Measurements from ENCODE around the gene NLRC5. TPM values are rescaled to one million over a fixed set of nuclear protein-coding genes. Genes with fewer than 3 reads are reported as not detected.

Gene NLRC5
- total RNA-seq, 3 donors from 2014 or later (not counting 1 experiment from before 2014, with no cell fraction given): 320 to 563 (median 535) TPM

DNA sequence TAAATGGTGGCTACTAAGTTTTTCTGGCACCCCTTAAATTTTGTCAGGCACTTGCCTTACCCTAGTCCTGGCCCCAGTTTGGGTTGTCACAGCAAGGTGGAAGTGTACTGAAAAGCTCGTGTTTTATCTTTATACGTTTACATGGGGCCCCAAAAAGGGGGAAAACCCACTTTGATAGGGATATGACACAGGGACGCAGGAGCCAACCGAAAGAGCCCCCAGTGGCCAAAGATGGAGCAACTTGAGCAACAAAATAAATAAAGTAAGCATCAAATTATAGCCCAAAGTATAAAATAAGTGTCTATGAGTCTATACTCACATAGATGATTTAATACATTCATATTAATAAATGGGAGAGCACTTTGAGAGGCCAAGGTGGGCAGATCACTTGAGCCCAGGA, 32.6 kb upstream of the NLRC5 start:
- Histone ChIP-seq H3K9me3 (ENCODE audit: control insufficient read depth, insufficient read depth, low read length) (no peaks in the 10 kb centered on the region), H3K36me3 (ENCODE audit: control insufficient read depth, insufficient read depth, low read length) (no peaks in the 10 kb centered on the region), H3K4me3 (ENCODE audit: low read length) (no peak overlapping the region), H3K27ac (ENCODE audit: low read length) (no peak overlapping the region), H3K4me1 (ENCODE audit: control insufficient read depth, insufficient read depth, low read length) (no peaks in the 10 kb centered on the region), H3K27me3 (ENCODE audit: control insufficient read depth, insufficient read depth, low read length) (no peaks in the 10 kb centered on the region)
- no peak overlapping the region for H3K27ac Mint-ChIP-seq
- ATAC-seq (no peak), DNase-seq (no peak)
- TF ChIP-seq, protein P1, sequence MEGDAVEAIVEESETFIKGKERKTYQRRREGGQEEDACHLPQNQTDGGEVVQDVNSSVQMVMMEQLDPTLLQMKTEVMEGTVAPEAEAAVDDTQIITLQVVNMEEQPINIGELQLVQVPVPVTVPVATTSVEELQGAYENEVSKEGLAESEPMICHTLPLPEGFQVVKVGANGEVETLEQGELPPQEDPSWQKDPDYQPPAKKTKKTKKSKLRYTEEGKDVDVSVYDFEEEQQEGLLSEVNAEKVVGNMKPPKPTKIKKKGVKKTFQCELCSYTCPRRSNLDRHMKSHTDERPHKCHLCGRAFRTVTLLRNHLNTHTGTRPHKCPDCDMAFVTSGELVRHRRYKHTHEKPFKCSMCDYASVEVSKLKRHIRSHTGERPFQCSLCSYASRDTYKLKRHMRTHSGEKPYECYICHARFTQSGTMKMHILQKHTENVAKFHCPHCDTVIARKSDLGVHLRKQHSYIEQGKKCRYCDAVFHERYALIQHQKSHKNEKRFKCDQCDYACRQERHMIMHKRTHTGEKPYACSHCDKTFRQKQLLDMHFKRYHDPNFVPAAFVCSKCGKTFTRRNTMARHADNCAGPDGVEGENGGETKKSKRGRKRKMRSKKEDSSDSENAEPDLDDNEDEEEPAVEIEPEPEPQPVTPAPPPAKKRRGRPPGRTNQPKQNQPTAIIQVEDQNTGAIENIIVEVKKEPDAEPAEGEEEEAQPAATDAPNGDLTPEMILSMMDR (IDR thresholded peaks at IDR 0.05): no peak
- intact Hi-C loops (cut with micrococcal nuclease): no loop called here
- H3K4me3 Mint-ChIP-seq: no peak overlapping the region
- H3K27me3 Mint-ChIP-seq (ENCODE audit: low read depth in 2 of 2): no peaks in the 10 kb centered on the region
- no peaks in the 10 kb centered on the region for H3K9me3 Mint-ChIP-seq
- H3K4me1 Mint-ChIP-seq: no peaks in the 10 kb centered on the region
- 33% methylated on average over 2 of the region's 4 CpGs for WGBS (ENCODE audit: insufficient coverage)
- H3K36me3 Mint-ChIP-seq: no peaks in the 10 kb centered on the region

DNA sequence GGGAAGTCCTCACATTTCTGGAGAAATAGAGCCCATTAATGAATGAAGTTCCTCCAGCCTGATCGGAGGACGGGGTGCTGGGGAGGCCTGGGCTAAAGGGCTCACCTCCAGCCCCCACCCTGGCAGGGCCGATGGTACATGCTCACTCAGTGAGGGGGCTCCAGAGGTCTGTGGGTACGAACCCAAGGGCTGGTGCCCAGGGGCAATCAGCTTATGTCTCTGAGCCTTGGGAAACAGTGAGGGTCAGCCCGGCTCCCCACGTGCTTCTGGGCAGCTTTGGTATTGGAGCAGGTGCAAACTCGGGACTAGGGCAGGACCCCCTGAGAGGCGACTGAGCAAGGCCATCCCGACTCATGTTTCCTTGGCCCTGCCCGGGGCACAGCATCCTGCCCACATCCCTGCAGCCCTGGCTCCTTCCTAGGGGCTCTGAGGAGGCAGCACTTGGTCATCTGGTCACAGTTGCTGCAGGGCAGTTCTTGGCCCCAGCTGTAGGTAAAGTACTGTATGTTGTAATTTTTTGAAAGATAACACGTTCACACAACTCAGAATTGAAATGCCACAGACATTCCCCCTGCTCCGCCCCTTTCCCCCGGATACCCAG, 28.6 kb upstream of the NLRC5 start:
- TF ChIP-seq, protein P1 (IDR thresholded peaks at IDR 0.05): no peak
- WGBS (ENCODE audit: insufficient coverage): 88% methylated on average over 12 of the region's 13 CpGs
- no peaks in the 10 kb centered on the region for H3K27me3 Mint-ChIP-seq (ENCODE audit: low read depth in 2 of 2)

DNA sequence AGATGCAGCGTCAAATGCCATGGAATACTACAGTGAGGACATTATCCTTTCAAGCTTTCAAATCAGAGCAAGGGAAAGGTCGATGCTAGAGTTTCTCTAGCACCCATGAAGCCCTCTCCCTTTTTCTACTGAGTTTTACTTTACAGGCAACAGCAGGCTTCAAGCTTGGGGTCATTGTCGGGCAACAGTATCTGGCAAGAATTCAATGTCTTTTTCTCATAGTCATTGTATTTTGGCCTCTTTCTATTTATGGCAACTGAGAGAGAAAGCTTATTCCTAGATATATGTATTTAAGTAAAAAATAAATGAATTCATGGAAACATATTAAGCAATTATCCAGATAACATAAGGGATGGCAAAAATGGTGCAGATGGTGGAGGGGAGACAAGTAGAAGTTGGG, 28.0 kb upstream of the NLRC5 start:
- no peak overlapping the region for H3K27ac ChIP-seq (ENCODE audit: low read length)
- peaks cover 18% of the 10 kb centered on the region for H3K4me1 ChIP-seq (ENCODE audit: control insufficient read depth, insufficient read depth, low read length)
- no peaks in the 10 kb centered on the region for H3K27me3 ChIP-seq (ENCODE audit: control insufficient read depth, insufficient read depth, low read length)
- TF ChIP-seq, protein P1 (IDR thresholded peaks at IDR 0.05): no peak
- no peak overlapping the region for H3K4me3 ChIP-seq (ENCODE audit: low read length)
- DNase-seq (no peak), ATAC-seq (no peak)
- no peak overlapping the region for H3K27ac Mint-ChIP-seq
- intact Hi-C loops (cut with micrococcal nuclease): no loop called here
- H3K4me3 Mint-ChIP-seq: no peak overlapping the region
- no peaks in the 10 kb centered on the region for H3K36me3 ChIP-seq (ENCODE audit: control insufficient read depth, insufficient read depth, low read length)
- H3K9me3 Mint-ChIP-seq: no peaks in the 10 kb centered on the region
- WGBS (ENCODE audit: insufficient coverage): 82% methylated on average over 3 of the region's 3 CpGs
- peaks cover 12 to 18% of the 10 kb centered on the region in 2 donors for H3K4me1 Mint-ChIP-seq
- H3K9me3 ChIP-seq (ENCODE audit: control insufficient read depth, insufficient read depth, low read length): no peaks in the 10 kb centered on the region
- H3K36me3 Mint-ChIP-seq: no peaks in the 10 kb centered on the region
- no peaks in the 10 kb centered on the region for H3K27me3 Mint-ChIP-seq (ENCODE audit: low read depth in 2 of 2)

More for the DNA sequence above, 28.6 kb upstream of the NLRC5 start:
- Histone ChIP-seq H3K27ac (ENCODE audit: low read length) (no peak overlapping the region), H3K4me3 (ENCODE audit: low read length) (no peak overlapping the region), H3K4me1 (ENCODE audit: control insufficient read depth, insufficient read depth, low read length) (peaks cover 14% of the 10 kb centered on the region), H3K27me3 (ENCODE audit: control insufficient read depth, insufficient read depth, low read length) (no peaks in the 10 kb centered on the region), H3K36me3 (ENCODE audit: control insufficient read depth, insufficient read depth, low read length) (no peaks in the 10 kb centered on the region), H3K9me3 (ENCODE audit: control insufficient read depth, insufficient read depth, low read length) (no peaks in the 10 kb centered on the region)
- DNase-seq: no peak
- no peak for ATAC-seq
- no peaks in the 10 kb centered on the region for H3K36me3 Mint-ChIP-seq
- H3K4me3 Mint-ChIP-seq: no peak overlapping the region
- intact Hi-C loops (cut with micrococcal nuclease): no loop called here
- H3K4me1 Mint-ChIP-seq: peaks cover 12 to 14% of the 10 kb centered on the region in 2 donors
- no peaks in the 10 kb centered on the region for H3K9me3 Mint-ChIP-seq
- H3K27ac Mint-ChIP-seq: no peak overlapping the region

GRCh38 chr16:56961851-56962281, 27.5 kb upstream of the NLRC5 start, which contains the start of gene CETP:
TSS of gene CETP (plus strand) at chr16:56961950. CDS start at chr16:56961980, 30 bp downstream.
- H3K4me1 ChIP-seq (ENCODE audit: control insufficient read depth, insufficient read depth, low read length): peaks cover 18% of the 10 kb centered on the region
- H3K27ac Mint-ChIP-seq: no peak within 1 kb of the TSS
- no peaks in the 10 kb centered on the region for H3K9me3 Mint-ChIP-seq
- ATAC-seq: no peak
- no peaks in the 10 kb centered on the region for H3K36me3 Mint-ChIP-seq
- no peak within 1 kb of the TSS for H3K4me3 Mint-ChIP-seq
- H3K27ac ChIP-seq (ENCODE audit: low read length): no peak within 1 kb of the TSS
- H3K4me3 ChIP-seq (ENCODE audit: low read length): no peak within 1 kb of the TSS
- no peaks in the 10 kb centered on the region for H3K27me3 ChIP-seq (ENCODE audit: control insufficient read depth, insufficient read depth, low read length)
- no peaks in the 10 kb centered on the region for H3K36me3 ChIP-seq (ENCODE audit: control insufficient read depth, insufficient read depth, low read length)
- no peaks in the 10 kb centered on the region for H3K27me3 Mint-ChIP-seq (ENCODE audit: low read depth in 2 of 2)
- TF ChIP-seq, protein P1 (IDR thresholded peaks at IDR 0.05): no peak
- H3K9me3 ChIP-seq (ENCODE audit: control insufficient read depth, insufficient read depth, low read length): no peaks in the 10 kb centered on the region
- 79% methylated on average over 12 of the region's 12 CpGs for WGBS (ENCODE audit: insufficient coverage)
- peaks cover 12 to 18% of the 10 kb centered on the region in 2 donors for H3K4me1 Mint-ChIP-seq
- DNase-seq: no peak
- intact Hi-C loops (cut with micrococcal nuclease): no loop called here

All from natural killer cell (primary cell).